Hypothalamus (tissue), 51 donors: ENCODE data around the gene PIK3R2.
"Not testable (repeated sequence)": the region's sequence is repeated elsewhere in the genome, so short reads cannot be mapped to it uniquely, and the experiment has no call there.

Experiments
- DNase-seq, 51 donors: peaks; one replicate each; lab custom pipeline; 2025; lab: John Stamatoyannopoulos, UW

PIK3R2 gene

GRCh38 chr19:18196511-18196845 is 43.5 kb downstream of the PIK3R2 start:
- no peak for DNase-seq

- no peak for DNase-seq
Observed at GRCh38 chr19:18197306-18197705, 44.3 kb downstream of the PIK3R2 start.

- DNase-seq = no peak
Observed at GRCh38 chr19:18197941-18198340, 45.0 kb downstream of the PIK3R2 start.

GRCh38 chr19:18198374-18198773 is 45.4 kb downstream of the PIK3R2 start:
- no peak for DNase-seq

- peak in 2 of 51 donors; percentile 18 to 22 for DNase-seq
Observed at GRCh38 chr19:18202397-18202777, 49.4 kb downstream of the PIK3R2 start.

- peak in 31 of 51 donors; percentile 5 to 64 (median 40) for DNase-seq
Observed at GRCh38 chr19:18202778-18203407, 49.9 kb downstream of the PIK3R2 start.

- DNase-seq = peak in 24 of 51 donors; percentile 45 to 78 (median 53)
Observed at GRCh38 chr19:18203408-18203862, 50.5 kb downstream of the PIK3R2 start.

GRCh38 chr19:18203863-18204393 is 51.0 kb downstream of the PIK3R2 start, which contains the start of gene RAB3A:
TSS of gene RAB3A (minus strand) at chr19:18204042. CDS start at chr19:18202740, 1,302 bp downstream.
- DNase-seq = peak; percentile 75 to 100 (median 99)

- peak in 23 of 51 donors; percentile 5 to 75 (median 58) for DNase-seq
Observed at GRCh38 chr19:18204394-18205199, 51.6 kb downstream of the PIK3R2 start.

GRCh38 chr19:18205200-18205892 is 52.4 kb downstream of the PIK3R2 start:
- peak in 48 of 51 donors; percentile 21 to 85 (median 56) for DNase-seq

- no peak for DNase-seq
Observed at GRCh38 chr19:18206018-18206417, 53.1 kb downstream of the PIK3R2 start.

GRCh38 chr19:18208098-18208951 is 55.4 kb downstream of the PIK3R2 start:
- DNase-seq = peak in 6 of 51 donors; percentile 2 to 33 (median 18)

GRCh38 chr19:18209912-18210311 is 56.9 kb downstream of the PIK3R2 start:
- DNase-seq = not testable (repeated sequence)

- no peak for DNase-seq
Observed at GRCh38 chr19:18211683-18212082, 58.7 kb downstream of the PIK3R2 start.

GRCh38 chr19:18214779-18215433 is 61.9 kb downstream of the PIK3R2 start:
- no peak for DNase-seq

- DNase-seq = no peak
Observed at GRCh38 chr19:18216789-18217188, 63.8 kb downstream of the PIK3R2 start.

GRCh38 chr19:18218159-18218558 is 65.2 kb downstream of the PIK3R2 start:
- DNase-seq = no peak

GRCh38 chr19:18218600-18218999 is 65.6 kb downstream of the PIK3R2 start:
- DNase-seq = no peak
